Stimulated activated naive CD4-positive, alpha-beta T cell treated with Interleukin-2 at 50 U/mL for 16 hours (primary cell): ENCODE measurements around the gene CFAP70.
"Not testable (repeated sequence)": the region's sequence is repeated elsewhere in the genome, so short reads cannot be mapped to it uniquely, and the experiment has no call there.

Source experiments
- DNase-seq: peaks from one replicate; lab custom pipeline; 2025; lab: John Stamatoyannopoulos, UW

CFAP70 gene

DNA sequence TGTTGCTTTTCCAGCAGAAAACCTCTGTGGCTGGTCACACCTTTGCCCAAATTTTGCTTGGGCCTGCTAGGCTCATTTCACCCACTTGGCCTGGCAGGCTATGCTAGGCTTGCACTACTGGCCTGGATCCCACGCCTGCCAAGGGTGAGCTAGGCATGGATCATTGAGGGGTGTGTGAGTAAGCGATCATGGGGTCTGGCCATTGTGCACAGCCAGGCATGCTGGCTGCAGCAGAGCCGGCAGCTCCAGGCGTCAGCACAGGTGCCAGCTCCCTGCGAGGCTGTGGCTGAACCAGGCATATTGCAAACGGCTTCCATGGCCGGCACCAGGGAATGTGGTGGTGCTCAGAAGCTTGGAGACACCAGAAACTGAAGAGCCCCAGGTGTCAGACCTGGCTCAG is 19.2 kb downstream of the CFAP70 start:
- DNase-seq = no peak

DNA sequence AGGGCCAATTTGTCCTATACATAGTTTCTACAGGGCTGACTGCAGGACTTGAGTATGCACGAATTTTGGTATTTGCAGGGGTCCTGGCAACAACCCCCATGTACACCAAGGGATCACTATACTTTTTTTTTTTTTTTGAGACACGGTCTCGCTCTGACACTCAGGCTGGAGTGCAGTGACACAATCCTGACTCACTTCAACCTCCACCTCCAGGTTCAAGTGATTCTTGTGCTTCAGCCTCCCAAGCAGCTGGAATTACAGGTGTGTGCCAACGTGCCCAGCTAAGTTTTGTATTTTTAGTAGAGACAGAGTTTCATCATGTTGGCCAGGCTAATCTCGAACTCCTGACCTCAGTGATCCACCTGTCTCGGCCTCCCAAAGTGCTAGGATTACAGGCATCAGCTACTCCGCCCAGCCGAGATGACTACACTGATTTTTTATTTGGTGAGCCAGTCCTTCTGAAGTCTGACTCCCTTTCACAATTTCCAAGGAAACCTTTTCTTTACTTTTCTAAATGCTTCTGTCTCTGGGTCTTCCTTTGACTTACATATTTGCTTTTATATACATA is 19.8 kb downstream of the CFAP70 start:
- no peak for DNase-seq

DNA sequence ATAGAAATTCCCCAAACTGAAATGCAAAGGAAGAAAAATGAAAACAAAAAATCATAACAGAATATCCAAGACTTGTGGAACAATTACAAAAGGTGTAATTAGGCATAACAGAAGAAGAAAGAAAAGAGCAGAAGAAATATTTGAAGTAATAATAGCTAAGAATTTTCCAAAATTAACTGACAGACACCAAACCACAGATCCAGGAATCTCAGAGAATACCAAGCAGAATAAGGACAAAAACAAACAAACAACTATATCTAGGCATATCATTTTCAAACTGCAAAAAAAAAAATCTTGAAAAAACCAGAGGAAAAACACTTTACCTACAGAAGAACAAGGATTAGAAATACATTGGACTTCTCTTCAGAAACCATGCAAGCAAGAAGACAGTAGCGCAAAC is 25.5 kb downstream of the CFAP70 start:
- no peak for DNase-seq

DNA sequence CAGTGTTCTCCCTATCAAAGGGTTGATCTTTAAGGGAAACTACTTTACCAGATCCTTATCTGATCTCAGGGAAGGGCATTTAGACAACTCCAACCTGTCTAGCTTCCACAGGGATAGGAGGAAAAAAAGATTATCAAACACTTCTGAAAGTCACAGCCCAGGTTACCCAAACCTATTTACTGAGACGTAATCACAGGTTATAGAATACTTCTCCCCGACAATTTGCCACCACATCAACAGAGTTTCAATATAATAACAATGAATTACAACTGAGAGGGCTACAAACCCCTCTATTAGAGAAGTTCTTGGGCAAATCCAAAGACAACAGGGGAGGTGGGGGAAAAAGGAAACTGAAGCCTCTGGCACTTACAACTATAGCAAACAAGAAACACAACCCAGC is 26.3 kb downstream of the CFAP70 start:
- no peak for DNase-seq

DNA sequence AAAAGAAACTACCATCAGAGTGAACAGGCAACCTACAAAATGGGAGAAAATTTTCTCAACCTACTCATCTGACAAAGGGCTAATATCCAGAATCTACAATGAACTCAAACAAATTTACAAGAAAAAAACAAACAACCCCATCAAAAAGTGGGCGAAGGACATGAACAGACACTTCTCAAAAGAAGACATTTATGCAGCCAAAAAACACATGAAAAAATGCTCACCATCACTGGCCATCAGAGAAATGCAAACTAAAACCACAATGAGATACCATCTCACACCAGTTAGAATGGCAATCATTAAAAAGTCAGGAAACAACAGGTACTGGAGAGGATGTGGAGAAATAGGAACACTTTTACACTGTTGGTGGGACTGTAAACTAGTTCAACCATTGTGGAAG is 30.1 kb downstream of the CFAP70 start:
- not testable (repeated sequence) for DNase-seq

DNA sequence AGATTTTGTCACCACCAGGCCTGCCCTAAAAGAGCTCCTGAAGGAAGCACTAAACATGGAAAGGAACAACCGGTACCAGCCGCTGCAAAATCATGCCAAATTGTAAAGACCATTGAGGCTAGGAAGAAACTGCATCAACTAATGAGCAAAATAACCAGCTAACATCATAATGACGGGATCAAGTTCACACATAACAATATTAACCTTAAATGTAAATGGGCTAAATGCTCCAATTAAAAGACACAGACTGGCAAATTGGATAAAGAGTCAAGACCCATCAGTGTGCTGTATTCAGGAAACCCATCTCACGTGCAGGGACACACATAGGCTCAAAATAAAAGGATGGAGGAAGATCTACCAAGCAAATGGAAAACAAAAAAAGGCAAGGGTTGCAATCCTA is 33.4 kb downstream of the CFAP70 start:
- DNase-seq = not testable (repeated sequence)

DNA sequence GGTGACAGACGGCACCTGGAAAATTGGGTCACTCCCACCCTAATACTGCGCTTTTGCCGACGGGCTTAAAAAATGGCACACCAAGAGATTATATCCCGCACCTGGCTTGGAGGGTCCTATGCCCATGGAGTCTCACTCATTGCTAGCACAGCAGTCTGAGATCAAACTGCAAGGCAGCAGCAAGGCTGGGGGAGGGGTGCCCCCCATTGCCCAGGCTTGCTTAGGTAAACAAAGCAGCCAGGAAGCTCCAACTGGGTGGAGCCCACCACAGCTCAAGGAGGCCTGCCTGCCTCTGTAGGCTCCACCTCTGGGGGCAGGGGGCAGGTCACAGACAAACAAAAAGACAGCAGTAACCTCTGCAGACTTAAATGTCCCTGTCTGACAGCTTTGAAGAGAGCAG is 35.1 kb downstream of the CFAP70 start:
- DNase-seq = not testable (repeated sequence)

DNA sequence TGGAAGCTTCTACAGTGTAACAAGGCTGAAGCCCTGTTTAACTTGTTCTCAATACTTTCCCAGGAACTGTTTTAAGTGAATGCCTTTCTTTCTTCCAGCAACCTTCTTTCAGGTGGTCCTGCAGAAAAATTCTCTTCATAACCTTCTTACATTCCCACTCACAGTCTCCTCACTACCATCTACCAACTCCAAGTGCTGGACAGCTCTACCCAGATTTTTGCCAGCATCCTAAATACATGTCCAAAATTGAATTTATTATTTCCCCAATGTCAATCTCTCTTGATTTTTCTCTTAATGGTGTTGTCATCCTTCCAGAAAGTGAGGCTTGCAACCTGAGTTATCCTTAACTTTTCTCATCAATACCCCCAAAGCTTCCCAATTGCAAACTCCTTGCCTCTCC is 48.2 kb downstream of the CFAP70 start:
- no peak for DNase-seq

DNA sequence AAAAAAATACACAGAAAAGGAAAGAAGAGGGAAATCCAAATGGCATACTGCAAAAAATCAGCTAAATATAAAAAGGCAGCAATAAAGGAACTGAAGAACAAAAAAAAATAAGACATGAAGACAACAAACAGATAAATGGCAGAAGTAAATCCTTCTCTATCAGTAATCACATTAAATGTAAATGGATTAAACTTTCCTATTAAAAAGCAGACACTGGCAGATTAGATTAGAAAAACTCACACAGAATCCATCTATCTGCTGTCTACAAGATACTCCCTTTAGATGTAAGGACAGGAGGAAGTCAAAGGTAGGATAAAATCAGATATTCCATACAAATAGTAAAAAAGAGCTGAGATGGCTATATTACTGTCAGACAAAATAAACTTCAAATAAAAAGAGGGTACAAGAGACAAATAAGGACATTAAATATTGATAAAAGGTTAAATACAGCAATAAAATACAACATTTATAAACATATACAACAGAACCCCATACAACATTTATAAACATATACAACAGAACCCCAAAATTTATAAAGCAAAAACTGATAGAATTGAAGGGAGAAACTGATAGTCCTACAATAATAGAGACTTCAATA is 51.4 kb downstream of the CFAP70 start:
- DNase-seq = no peak

DNA sequence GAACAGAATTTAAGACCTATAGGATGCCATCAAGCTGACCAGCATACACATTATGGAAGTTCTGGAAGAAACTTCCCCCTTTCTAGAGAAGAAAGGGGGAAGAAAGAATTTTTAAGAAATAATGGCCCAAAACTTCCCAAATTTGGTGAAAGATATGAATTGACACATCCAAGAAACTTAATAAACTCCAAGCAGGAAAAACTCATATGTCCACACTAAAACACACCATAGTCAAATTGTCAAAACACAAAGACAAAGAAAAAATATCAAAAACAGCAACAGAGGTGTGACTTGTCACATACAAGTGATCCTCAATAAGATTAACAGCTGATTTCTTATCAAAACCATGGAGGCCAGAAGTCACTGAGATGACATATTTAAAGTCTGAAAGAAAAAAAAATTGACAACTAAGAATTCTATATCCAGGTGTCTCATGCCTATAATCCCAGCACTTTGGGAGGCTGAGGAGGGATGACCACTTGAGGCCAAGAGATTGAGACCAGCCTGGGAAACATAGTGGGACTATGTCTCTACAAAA is 52.4 kb downstream of the CFAP70 start:
- no peak for DNase-seq

DNA sequence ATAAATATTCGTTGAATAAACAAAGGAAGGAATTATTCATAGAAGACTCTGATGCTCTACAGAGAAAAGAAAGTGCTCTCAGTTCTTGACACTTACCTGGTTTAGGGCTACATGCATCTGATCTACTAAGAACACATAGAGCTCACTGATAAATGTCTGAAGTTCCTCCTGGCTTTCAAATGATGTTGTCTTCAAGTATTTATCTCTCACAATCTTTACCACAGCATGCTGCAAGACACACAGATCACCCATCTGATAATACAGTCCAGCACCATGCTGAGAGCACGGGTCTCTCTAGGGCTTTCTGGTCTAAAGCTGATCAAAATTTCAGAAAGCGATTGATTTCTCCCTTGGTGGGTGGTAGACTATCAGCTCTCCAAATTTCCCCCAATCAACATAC is 61.7 kb downstream of the CFAP70 start:
- no peak for DNase-seq

DNA sequence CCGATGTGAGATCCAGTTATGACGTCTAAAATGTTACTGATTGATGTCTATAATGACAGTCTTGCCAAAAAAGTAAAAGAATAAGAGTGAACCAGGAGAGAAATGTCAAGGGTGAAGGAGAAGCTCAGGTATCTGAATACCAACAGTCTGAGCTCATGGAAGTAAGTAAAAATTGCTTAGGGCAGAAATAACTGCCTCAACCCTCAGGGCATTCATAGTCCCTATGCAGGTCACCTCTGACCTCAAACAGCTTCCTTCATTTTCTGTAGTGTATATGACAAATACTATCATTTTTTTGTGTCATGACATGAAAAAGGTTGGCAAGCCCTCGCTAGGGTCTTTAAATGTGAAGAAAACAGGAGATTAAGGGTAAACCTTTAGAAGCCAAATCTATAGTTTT is 65.2 kb downstream of the CFAP70 start:
- no peak for DNase-seq

DNA sequence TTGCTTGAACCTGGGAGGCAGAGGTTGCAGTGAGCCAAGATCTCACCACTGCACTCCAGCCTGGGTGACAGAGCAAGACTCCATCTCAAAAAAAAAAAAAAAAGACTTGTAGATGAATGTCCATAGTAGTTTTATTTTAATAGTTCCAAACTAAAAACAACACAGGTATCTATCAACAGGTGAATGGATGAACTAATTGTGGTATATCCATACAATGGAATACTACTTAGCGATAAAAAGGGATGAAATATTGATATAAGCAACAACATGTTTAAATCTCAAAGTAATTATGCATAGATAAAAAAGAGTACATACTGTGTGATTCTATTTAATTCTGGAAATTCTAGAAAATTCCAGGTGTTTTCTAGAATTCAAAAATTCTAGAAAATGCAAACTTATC is 68.7 kb downstream of the CFAP70 start:
- no peak for DNase-seq

DNA sequence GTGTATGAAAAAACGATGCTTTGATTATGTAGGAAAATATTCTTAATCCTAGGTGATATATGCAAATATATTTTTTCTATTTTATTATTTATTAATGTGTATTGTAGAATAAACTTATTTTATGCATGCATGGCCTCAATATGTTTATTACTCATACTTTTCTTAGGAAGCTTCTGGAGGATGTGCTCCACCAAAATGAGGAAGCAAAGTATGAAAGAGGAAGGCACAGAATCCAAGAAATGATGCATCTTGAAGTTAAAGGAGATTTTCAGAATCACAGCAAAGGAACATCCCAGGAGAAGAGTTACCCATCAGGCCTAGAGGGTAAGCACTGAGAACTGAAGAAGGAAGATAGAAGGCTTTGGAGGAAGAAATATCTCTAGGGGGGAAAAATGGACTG is 71.2 kb downstream of the CFAP70 start:
- DNase-seq = no peak

DNA sequence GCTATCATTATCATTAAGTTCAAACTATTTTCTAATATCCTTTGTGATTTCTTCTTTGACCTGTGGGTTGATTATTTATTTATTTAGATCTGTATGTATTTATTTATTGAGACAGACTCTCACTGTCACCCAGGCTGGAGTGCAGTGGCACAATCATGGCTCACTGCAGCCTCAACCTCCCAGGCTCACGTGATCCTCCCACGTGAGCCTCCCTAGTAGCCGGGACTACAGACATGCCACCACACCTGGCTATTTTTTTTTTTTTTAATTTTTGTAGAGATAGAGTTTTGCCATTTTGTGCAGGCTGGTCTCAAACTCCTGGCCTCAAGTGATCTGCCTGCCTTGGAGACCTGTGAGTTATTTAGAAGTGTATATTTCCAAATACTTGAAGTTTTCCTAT is 77.6 kb downstream of the CFAP70 start:
- DNase-seq = no peak

DNA sequence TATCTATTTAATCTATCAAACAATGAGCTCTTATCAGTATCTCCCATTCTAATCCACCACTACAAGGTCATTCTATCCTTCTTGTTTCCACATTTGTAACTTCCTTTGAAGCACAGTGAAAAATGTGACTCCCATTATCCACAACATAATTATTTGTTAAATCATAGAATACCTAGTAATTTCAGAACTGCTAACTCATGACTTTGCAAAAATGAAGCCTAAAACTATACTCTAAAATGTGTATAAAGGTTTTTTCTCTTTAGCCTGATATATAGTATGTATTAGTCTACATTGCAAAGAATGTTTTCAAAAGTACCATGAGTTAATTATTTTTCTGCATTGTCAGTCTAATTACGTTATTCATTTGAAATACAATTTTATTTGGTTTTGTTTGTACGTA is 94.2 kb downstream of the CFAP70 start:
- no peak for DNase-seq

DNA sequence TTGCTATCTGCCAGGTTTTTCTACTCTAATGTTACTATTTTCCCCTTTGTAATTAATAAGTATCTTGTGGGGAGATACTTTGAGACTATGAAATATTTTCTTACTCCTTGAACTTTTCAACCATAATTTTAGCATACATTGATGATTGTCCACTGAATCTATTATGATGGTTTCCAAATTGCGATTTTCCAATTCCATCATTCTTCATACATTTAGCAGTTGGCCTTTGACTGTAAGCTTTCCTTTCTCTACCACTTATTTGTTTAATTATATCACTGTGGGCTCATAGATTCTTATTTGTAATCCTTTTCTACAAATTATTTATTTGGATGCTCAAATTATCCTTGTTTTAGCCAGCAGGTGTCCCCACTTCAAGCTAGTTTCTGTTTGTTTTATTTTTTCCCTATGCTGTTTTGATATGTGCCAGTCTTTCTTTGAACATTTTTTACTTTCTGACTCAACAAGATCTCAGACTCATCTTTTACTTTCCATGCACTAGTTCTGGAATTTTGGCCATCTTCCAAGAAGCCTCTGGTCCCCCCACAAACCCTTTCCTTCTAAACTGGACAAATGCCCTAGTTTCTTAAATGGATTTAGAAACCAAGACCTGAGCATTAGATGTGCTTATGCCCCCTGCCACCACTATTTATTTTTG is 94.8 kb downstream of the CFAP70 start:
- no peak for DNase-seq

DNA sequence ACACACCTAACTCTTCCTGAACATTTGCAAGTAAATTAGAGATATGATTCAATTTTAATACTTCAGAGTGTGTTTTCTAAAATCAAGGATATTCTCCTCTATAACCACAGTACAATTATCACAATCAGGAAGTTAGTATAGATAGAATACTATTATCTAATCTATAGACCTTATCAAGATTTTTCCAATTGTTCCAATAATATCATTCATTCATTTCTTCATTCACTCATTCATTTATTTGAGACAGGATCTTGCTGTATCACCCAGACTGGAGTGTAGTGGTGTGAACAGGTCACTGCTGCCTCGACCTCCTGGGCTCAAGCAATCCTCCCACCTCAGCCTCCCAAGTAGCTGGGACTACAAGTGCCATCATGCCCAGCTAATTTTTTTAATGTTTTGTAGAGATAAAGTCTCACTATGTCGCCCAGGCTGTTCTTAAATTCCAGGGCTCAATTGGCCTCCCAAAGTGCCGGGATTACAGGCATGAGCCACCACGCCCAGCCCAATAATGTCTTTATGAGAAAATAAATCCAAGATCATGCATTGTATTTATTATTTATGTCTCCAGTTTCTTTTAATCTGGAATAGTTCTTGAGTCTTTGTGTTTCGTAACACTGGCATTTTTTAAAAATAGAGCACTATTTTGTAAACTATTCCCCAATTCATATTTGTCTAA is 95.6 kb downstream of the CFAP70 start:
- no peak for DNase-seq

DNA sequence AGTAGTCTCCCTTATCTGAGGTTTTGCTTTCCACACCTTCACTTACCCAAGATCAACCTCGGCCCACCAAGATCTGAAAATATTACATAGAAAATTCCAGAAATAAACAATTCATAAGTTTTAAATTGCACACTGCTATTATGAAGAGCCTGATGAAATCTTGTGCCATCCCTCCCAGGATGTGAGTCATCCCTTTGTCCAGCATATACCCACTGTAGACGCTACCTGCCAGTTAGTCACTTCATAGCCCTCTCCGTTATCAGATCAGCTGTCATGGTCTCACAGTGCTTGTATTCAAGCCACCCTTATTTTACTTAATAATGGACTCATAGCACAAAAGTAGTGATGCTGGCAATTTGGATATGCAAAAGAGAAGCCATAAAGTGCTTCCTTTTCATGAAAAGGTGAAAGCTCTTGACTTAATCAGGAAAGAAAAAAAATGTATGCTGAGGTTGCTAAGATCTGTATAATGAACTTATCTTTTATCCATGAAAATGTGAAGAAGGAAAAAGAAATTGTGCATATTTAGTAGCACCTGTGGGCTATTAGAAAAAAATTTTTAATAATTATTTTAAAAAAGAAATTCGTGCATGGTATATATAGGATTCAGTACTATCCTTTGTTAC is 96.4 kb downstream of the CFAP70 start:
- DNase-seq = no peak

DNA sequence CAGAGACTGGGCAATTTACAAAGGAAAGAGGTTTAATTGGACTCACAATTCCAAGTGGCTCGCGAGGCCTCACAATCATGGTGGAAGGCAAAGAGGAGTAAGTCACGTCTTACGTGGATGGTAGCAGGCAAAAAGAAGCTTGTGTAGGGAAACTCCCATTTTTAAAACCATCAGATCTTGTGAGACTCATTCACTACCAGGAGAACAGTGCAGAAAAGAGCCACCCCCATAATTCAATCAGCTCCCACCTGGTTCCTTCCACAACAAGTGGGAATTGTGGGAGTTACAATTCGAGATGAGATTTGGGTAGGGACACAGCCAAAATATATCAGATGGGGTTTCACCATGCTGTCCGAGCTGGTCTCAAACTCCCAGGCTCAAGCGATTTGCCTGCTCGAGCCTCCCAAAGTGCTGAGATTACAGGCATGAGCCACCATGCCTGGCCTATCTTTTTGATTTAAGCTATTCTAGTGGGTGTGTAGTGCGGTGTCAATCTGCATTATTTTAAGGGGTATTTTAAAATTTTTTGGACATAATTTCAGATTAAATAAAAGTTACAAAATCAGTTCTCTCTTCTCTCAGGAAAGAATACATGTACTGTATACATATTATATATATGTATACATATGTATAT is 97.2 kb downstream of the CFAP70 start:
- DNase-seq = no peak

DNA sequence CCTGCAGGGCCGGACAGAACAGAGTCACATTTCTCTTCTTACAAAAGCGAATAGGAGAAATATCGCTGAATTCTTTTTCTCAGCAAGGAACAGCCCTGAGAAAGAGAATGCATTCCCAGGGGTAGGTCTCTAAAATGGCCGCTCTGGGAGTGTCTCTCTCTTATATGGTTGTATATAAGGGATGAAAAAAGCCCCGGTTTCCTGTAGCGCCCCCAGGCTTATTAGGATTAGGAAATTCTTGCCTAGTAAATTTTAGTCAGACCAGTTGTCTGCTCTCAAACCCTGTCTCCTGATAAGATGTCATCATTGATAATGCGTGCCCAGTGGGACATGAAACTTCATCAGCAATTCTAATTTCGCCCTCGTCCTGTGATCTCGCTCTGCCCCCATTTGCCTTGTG is 100.1 kb downstream of the CFAP70 start:
- not testable (repeated sequence) for DNase-seq

DNA sequence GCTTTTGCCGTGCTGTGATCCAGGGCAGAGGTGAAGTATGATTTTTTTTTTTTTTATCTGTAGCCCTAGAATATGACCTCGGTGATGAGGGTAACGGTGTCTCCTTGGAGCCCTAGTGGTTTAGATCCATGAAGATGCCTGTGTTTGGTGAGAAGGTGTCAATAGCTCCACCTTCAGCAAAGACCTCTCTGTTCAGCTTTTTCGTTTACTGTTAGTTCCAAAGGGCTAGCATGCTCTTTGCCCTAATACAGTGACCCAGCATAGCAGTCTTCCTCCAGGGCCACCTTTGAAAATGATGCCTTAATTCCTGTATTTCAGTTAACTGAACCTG is 105.5 kb downstream of the CFAP70 start:
- no peak for DNase-seq
